Measurements from ENCODE around the gene SLC25A2. TPM values are rescaled to one million over a fixed set of nuclear protein-coding genes. Genes with fewer than 3 reads are reported as not detected.
"Not testable (repeated sequence)": the region's sequence is repeated elsewhere in the genome, so short reads cannot be mapped to it uniquely, and the experiment has no call there.

SLC25A2 gene
- under 1 TPM in 2 of 4 donors, not detected in 2; 0.81 to 0.82 TPM for total RNA-seq
- polyA plus RNA-seq, result under 1 TPM in 1 of 3 donors, not detected in 2; 0.35 TPM

DNA sequence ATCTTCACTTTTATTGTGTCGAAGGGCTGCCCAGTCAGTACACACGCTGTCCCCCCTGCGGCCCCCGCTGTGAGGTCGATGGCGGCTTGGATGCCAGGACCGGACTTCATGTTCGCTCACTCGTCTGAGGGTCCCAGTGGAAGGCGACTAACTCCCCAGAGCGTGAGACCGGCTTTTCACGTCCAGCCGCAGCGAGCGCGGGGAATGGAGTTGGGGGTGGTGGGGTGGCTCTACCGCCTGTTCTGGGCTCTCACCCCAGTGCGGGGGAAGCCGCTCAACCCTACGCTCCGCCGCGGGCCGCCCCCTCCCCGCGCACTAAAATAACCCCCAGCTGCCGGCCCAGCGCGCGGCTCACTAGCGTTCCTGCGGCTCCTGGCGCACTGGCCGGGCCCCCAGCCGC lies at the start of gene SLC25A2:
Gene SLC25A2 (minus strand): TSS at position 294 of the 400 bp plus-strand sequence. CDS start 184 bp downstream, at position 110.
- no peaks in the 10 kb centered on the region for H3K27me3 ChIP-seq
- no peak within 1 kb of the TSS for H3K4me3 ChIP-seq
- no peaks in the 10 kb centered on the region for H3K4me1 ChIP-seq
- no peak within 1 kb of the TSS for H3K27ac ChIP-seq
- no peak for DNase-seq
- peaks cover 33 to 75% (median 65%) of the 10 kb centered on the region in 4 donors for H3K9me3 ChIP-seq
- WGBS, 2 donors, result 61 to 87% methylated on average over 36 of the region's 36 CpGs
- H3K36me3 ChIP-seq, result no peaks in the 10 kb centered on the region
- intact Hi-C loops (cut with DNase I), result no loop called here
- TF ChIP-seq, protein P1, sequence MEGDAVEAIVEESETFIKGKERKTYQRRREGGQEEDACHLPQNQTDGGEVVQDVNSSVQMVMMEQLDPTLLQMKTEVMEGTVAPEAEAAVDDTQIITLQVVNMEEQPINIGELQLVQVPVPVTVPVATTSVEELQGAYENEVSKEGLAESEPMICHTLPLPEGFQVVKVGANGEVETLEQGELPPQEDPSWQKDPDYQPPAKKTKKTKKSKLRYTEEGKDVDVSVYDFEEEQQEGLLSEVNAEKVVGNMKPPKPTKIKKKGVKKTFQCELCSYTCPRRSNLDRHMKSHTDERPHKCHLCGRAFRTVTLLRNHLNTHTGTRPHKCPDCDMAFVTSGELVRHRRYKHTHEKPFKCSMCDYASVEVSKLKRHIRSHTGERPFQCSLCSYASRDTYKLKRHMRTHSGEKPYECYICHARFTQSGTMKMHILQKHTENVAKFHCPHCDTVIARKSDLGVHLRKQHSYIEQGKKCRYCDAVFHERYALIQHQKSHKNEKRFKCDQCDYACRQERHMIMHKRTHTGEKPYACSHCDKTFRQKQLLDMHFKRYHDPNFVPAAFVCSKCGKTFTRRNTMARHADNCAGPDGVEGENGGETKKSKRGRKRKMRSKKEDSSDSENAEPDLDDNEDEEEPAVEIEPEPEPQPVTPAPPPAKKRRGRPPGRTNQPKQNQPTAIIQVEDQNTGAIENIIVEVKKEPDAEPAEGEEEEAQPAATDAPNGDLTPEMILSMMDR (IDR thresholded peaks at IDR 0.05), result no peak
- TF ChIP-seq POLR2AphosphoS5 (IDR thresholded peaks at IDR 0.05) (no peak), EP300 (IDR thresholded peaks at IDR 0.05) (no peak), POLR2A (IDR thresholded peaks at IDR 0.05) (no peak)

DNA sequence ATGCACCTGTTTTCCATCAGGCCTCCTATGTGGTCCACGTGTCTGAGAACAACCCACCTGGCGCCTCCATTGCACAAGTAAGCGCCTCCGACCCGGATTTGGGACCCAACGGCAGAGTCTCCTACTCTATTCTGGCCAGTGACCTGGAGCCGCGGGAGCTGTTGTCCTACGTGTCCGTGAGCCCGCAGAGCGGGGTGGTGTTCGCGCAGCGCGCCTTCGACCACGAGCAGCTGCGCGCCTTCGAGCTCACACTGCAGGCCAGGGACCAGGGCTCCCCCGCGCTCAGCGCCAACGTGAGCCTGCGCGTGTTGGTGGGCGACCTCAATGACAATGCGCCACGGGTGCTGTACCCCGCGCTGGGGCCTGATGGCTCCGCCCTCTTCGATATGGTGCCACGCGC lies 47.7 kb upstream of the SLC25A2 start:
- WGBS, 2 donors, result 43 to 73% methylated on average over 32 to 36 of the region's 36 CpGs
- Histone ChIP-seq H3K27me3 (peaks cover 0 to 42% (median 0%) of the 10 kb centered on the region in 3 donors), H3K4me1 (no peaks in the 10 kb centered on the region), H3K4me3 (no peak overlapping the region), H3K27ac (no peak overlapping the region), H3K9me3 (peaks cover 19 to 72% (median 50%) of the 10 kb centered on the region in 4 donors), H3K36me3 (no peaks in the 10 kb centered on the region)
- intact Hi-C loops (cut with DNase I), result no loop called here
- DNase-seq, result no peak
- TF ChIP-seq EP300 (IDR thresholded peaks at IDR 0.05), result no peak
- TF ChIP-seq POLR2AphosphoS5 (IDR thresholded peaks at IDR 0.05), result no peak

DNA sequence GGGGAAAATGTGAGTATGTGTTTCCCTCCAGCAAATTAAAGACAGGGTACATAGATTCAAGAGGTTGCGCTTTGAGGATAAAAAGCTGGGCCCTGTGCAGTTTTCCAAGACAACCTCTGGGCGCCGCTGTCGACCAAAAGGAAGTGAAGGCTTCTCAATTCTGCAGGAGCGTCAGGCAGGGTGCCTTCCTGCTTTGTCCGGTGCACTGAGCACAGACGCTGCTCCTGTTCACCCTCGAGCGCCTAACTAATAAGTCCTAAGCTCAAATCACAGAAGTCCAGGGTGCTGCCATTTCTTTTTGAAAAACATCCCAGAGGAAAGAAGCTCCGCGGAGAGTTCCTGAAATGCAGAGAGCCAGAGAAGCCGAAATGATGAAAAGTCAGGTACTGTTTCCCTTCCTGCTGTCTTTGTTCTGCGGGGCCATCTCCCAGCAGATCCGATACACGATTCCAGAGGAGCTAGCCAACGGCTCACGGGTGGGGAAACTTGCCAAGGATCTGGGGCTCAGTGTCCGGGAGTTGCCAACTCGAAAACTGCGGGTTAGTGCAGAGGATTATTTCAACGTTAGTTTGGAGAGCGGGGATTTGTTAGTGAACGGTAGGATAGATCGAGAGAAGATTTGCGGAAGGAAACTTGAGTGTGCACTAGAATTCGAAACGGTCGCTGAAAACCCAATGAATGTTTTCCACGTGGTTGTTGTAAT lies 46.2 kb upstream of the SLC25A2 start, which contains the start of gene PCDHGB1:
Gene PCDHGB1 (plus strand): TSS at position 183 of the 703 bp plus-strand sequence. CDS start 162 bp downstream, at position 345.
- H3K36me3 ChIP-seq, result no peaks in the 10 kb centered on the region
- intact Hi-C loops (cut with DNase I), result no loop called here
- H3K4me3 ChIP-seq, result peak within 1 kb of the TSS in 3 of 4 donors; percentile 9 to 37 (median 20)
- H3K9me3 ChIP-seq, result peaks cover 15 to 70% (median 44%) of the 10 kb centered on the region in 4 donors
- no peak for TF ChIP-seq POLR2AphosphoS5 (IDR thresholded peaks at IDR 0.05)
- TF ChIP-seq, protein P1 (IDR thresholded peaks at IDR 0.05), result peak in 1 of 4 experiments; percentile 27
- H3K4me1 ChIP-seq, result no peaks in the 10 kb centered on the region
- H3K27me3 ChIP-seq, result peaks cover 0 to 50% (median 0%) of the 10 kb centered on the region in 3 donors
- 30 to 39% methylated on average over 29 of the region's 29 CpGs for whole genome bisulfite sequencing, 2 donors
- no peak within 1 kb of the TSS for H3K27ac ChIP-seq
- DNase-seq, result no peak

DNA sequence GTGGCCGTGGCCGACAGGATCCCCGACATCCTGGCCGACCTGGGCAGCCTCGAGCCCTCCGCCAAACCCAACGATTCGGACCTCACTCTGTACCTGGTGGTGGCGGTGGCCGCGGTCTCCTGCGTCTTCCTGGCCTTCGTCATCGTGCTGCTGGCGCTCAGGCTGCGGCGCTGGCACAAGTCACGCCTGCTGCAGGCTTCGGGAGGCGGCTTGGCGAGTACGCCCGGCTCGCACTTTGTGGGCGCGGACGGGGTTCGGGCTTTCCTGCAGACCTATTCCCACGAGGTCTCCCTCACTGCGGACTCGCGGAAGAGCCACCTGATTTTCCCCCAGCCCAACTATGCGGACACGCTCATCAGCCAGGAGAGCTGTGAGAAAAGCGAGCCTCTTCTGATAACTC lies 42.2 kb upstream of the SLC25A2 start:
- DNase-seq; H3K27ac ChIP-seq; H3K4me3 ChIP-seq; H3K36me3 ChIP-seq; H3K4me1 ChIP-seq; intact Hi-C loops (cut with DNase I): not testable (repeated sequence)
- peaks cover 8 to 79% (median 46%) of the 10 kb centered on the region in 4 donors for H3K9me3 ChIP-seq
- H3K27me3 ChIP-seq, result peaks cover 0 to 58% (median 0%) of the 10 kb centered on the region in 3 donors
- 48 to 70% methylated on average over 27 to 28 of the region's 35 CpGs for WGBS, 2 donors

DNA sequence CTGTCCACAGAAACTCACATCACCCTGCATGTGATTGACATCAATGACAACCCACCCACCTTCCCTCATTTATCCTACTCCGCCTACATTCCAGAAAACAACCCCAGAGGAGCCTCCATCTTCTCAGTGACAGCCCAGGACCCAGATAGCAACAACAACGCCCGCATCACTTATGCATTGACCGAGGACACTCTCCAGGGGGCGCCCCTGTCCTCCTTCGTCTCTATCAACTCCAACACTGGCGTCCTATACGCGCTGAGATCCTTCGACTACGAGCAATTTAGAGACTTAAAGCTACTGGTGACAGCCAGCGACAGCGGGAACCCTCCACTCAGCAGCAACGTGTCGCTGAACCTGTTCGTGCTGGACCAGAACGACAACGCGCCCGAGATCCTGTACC lies 41.5 kb upstream of the SLC25A2 start:
- Histone ChIP-seq H3K9me3 (peaks cover 14 to 79% (median 43%) of the 10 kb centered on the region in 4 donors), H3K27ac (no peak overlapping the region), H3K4me1 (no peaks in the 10 kb centered on the region), H3K4me3 (no peak overlapping the region), H3K36me3 (no peaks in the 10 kb centered on the region), H3K27me3 (peaks cover 0 to 51% (median 0%) of the 10 kb centered on the region in 3 donors)
- TF ChIP-seq, protein P1 (IDR thresholded peaks at IDR 0.05), result no peak
- TF ChIP-seq EP300 (IDR thresholded peaks at IDR 0.05) (no peak), POLR2AphosphoS5 (IDR thresholded peaks at IDR 0.05) (no peak), POLR2A (IDR thresholded peaks at IDR 0.05) (no peak)
- no peak for DNase-seq
- 43 to 62% methylated on average over 20 of the region's 20 CpGs for WGBS, 2 donors
- intact Hi-C loops (cut with DNase I), result no loop called here
